ENCODE data around the gene ARSB.
"Not testable (repeated sequence)": the region's sequence is repeated elsewhere in the genome, so short reads cannot be mapped to it uniquely, and the experiment has no call there.

ARSB gene

GRCh38 chr5:78782728-78783127, 202.4 kb downstream of the ARSB start:
- no peak for DNase-seq

DNA sequence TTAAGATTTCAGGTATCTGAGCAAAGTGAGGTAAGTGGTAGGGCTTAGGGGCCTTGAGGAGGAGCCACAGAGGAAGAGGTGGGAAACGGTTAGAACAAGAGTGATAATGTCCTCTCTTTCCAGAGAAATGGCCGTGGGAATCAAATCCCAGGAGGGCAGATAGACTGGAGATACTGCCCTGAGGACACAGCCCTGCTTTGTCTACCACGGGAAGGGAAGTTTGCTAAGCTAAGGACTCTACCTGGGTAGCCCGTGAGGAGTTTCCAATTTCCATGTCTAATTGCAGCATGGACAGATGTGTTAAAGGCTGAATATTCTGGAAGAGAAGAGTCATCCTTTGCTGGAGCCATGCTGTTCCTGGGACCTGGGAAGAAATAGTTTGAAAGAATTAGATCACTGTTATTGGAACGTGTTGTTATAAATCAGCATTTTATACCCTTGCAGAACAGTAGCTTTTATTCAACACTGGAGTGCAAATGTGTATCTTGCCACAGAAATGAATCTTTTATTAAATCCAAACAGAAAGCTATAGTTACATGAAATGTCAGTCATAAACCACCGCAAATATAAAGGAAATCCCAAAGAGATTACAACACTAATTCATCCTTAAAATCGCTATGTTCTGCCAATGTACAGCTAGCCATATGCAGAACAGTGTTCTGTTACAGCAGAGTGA, 203.4 kb downstream of the ARSB start:
- no peak for DNase-seq

DNA sequence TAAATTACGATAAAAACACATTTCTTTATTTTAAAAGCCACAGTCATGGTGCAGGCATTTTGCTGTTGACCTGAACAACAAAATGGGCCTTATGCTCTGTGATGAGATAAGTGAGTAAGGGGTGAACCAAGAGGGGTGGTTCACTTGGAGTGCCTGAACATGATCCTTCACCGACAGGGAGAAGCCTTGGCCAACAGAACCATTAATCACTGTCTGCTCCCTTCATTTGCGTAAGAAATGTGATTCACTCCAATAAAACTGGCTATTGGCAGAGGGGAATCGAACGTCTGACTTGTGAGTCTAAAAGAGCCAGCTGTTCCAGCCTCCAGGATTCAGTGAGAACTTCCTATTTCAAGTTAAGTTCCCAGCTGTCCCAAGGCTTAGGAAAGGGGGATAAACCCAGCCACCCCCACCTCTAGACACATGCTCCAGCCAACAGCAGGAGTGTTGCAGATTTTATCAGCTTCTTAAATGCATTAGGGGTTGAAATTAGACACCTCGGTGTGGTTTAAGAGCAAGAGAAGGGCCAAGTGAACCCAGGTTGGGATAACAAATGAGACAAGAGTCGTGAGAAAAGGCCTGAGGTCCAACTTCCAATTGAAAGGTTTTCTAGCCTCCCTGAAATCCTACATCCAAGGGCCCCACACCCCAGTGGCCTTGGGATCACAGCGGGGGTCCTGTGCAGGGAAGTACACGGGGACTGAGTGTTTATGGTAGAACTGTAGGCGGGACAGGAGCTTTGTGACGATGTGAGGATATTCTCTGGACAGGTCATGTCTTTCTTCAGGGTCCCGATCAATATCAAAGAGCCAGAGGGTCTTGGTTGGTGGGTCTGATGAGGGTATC, 205.1 kb downstream of the ARSB start:
- no peak for DNase-seq

DNA sequence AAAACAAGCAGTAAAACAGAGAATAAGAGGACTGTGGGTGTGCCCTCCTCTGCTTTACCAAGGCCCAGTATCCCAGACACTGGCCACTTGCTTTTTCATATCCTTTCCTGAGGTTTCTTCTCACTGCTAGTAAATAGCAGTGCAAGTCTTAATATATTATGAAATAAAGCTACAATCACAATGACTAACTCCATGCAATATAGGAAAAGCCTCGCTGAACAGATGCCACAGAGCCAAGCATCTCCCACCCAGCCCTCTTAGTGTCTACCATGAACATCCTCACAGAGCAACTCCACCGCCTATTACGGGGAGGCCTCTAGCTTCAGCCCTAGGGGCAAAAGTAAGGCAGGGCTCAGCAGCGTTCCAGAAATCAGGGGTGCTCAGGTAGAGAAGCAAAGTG, 205.8 kb downstream of the ARSB start:
- DNase-seq, result no peak

DNA sequence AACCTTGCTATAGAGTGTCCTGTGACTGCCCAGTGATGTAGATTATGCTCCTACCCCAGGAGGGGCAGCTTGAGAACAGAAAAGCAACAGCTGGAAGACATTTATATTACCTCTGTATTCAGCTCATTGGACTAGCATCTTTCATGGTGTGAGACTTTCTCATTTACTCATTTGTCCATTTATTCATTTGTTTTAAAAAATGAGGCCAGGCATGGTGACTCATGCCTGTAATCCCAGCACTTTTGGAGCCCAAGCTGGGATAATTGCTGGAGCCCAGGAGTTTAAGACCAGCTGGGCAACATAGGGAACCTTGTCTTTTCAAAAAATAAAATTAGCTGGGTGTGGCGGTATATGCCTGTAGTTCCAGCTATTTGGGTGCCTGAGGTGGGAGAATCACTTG, 206.6 kb downstream of the ARSB start:
- DNase-seq, result no peak

GRCh38 chr5:78777901-78778300, 207.2 kb downstream of the ARSB start:
- no peak for DNase-seq

DNA sequence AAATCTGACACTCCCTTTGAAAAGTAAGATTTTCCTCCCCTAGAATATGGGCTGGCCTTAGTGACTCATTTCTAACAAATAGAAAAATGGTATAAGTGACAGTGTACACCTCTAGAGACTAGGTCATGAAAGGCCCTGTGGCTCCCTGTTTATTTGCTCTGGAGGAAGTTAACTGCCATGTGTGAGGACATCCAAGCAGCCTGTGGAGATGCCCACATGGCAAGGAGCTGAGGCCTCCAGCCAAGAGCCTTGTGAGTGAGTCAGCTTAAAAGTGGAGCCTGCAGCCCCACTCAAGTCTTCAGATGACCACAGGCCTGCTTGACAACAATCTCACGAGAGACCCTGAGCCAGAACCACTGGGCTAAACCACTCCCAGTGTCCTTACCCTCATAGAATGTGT, 208.5 kb downstream of the ARSB start:
- DNase-seq, result no peak

- no peak for DNase-seq
These were observed 211.5 kb downstream of the ARSB start for GRCh38 chr5:78773655-78774054.

- peak in 1 of 56 donors; percentile 5 for DNase-seq
These were observed 213.6 kb downstream of the ARSB start for GRCh38 chr5:78771260-78772205.

- DNase-seq, result no peak
These were observed 216.2 kb downstream of the ARSB start for GRCh38 chr5:78768781-78769380.

DNA sequence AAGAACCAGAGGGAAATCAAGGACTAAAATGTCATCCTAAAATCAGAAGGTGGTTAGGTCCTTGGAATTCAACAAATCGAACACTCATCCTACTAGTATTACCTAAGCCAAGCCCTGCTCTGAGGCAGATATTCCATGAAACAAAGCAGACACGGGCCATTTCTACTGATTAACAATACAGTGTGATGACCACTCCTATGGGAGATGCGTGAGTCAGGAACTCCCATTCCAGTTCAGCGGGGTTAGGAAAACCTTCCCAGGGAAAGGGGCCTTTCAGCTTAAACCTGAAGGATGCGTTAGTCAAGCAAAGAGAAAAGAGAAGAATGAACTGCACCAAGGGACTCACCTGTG, 218.7 kb downstream of the ARSB start:
- DNase-seq, result no peak

DNA sequence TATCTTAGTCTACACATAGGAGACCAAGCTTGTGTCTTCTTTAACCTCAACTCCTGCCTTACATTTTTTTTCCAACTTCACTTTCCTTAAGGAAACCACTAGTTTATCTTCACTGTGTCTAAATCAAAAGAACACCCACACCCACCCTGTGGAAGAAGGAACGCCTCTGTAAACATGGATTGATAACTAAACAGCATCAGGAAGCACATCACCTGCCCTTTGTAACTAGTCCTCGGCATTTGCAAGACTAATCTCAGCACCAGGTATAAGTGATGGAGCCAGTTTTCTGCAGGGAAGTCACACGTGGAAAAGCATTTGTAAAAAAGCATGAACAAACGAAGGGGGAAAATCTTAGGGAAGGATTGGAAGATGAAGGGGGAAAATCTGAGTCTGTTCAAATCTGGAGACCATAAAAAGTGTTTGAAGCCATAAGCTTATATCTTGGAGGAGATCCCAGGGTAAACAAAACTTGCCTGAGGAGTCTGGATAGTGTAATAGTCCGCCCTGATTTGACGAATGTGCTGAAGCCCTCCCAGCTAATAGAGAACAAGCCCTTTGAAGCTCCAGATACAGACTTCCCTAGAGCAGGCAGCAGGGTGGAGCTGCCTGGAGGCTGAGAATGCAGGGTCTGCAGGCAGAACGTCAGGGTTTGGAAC, 219.2 kb downstream of the ARSB start:
- DNase-seq, result no peak

GRCh38 chr5:78765116-78765515, 220.0 kb downstream of the ARSB start:
- no peak for DNase-seq

DNA sequence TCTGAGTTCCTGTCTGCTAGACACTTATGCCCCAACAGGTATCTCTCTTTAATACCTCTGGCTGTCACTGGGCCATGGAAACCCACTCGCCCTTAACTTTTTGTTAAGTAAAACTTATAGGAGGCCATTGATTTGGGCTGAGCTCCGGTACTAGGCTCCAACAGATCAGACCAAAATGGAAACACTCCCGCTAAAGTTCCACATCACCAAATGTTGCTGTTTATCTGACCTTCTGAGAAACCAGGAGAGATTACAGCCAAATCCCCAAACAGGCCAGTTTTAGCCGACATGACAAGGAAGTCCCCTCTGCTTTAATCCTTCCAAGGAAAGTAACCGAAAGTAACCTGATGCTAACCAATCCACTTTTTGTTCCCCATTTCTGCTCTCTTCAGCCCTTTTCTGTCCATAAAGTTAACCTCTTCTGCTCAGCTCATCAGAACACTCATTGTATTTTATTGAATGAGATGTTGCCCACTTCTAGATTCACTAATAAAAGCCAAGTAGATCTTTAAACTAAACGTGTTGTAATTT, 221.4 kb downstream of the ARSB start:
- no peak for DNase-seq

GRCh38 chr5:78762743-78763142, 222.4 kb downstream of the ARSB start:
- DNase-seq, result not testable (repeated sequence)

DNA sequence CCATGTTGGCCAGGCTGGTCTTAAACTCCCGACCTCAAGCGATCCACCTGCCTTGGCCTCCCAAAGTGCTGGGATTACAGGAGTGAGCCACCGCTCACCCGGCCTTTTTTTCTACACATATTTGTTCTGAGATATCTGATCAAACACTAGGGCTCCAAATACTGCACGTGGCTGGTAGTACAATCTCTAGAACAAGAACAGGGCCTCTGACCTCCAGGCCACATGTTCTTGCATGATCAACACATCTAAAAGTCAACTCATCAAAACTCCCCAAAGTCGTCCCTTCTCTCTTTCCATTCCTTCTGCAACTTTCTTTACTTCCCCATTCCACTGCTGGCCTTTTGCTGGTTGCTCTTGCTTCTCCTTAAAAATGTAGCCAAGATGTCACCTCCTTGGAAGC, 223.3 kb downstream of the ARSB start:
- DNase-seq, result no peak

DNA sequence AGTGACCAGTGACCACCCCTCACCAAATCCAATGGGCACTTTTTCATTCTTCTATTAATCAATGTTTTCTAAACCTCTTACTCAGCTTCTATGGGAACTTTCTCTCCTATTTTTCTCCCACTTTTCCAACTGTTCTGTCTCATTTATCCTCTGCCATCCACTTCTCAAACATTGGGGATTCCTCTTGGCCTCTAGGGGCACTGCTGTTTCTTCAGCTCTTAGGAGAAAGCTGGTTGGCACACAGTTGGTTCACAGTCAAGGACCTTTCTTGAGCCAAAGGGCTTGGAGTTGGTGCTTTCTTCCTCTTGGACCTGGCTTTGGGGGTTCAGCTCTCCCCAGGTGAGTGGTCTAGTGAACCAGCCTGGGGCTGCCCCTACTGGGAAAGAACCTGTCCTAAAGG, 224.3 kb downstream of the ARSB start:
- DNase-seq, result no peak

DNA sequence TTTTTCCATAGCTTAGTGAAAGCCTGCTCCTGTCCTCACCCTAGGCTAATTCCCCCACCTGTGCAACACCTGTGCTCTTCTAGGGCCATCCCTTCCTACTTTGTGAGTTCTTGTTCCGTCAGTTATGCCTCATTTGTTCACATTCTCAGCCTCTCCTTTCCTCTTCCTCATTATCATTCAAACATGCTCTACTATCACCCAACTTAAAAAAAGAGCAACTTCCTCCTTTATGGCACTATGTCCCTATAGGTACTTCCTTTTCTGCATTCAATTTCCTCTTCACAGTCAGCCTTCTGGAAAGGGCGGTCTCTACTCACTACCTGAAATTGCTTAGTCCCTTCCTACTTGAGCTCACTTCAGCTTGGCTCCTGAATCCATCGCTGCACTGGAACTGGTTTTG, 224.7 kb downstream of the ARSB start:
- DNase-seq, result no peak

DNA sequence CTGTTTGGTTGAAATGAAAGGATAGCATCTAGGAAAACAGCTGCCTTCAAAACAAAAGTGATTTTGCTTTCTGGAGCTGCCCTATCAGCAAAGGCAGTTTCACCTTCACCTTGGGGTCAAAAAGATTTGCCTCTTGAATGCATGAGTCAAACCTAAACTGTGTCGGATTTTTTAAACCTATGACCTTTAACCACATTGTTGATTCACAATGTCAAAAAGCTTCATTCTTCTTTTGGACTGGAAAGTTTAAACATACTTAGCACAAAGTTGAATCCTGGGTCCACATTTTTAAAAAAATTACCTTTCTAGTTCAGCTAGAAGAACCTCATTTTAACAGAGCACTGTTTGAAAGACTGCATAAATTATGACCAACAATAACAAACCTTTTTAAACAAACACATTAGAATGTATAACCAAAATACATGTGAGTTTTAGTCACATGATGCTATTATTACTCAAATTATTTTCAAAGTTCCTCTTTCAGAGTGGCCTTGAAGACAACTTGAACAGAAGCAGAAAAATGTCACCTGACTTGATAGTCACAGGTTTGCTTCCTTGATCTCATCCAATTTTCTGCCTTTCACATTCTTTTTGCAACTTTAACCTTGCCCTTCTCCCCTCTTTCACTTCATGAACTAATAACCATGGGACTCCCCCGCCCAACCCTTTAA, 226.8 kb downstream of the ARSB start:
- DNase-seq, result no peak
